GM04503 (cell line): ENCODE data around the gene ZSWIM7.
"Not testable (repeated sequence)": the region's sequence is repeated elsewhere in the genome, so short reads cannot be mapped to it uniquely, and the experiment has no call there.

ENCODE experiments used
- DNase-seq: peaks from one replicate; pipeline ENCODE4 v3.0.0-alpha.2; 2012; ENCODE audit warnings: low read depth

ZSWIM7 gene

GRCh38 chr17:15999974-16000827 lies 697 bp upstream of the ZSWIM7 start:
- no peak for DNase-seq

GRCh38 chr17:15998031-15998562 lies 1.4 kb downstream of the ZSWIM7 start:
- no peak for DNase-seq

- DNase-seq = no peak
Observed at GRCh38 chr17:15996322-15996721, 3.2 kb downstream of the ZSWIM7 start.

- DNase-seq = no peak
Observed at GRCh38 chr17:15981646-15982580, 17.6 kb downstream of the ZSWIM7 start.

GRCh38 chr17:15981208-15981607 lies 18.3 kb downstream of the ZSWIM7 start:
- no peak for DNase-seq

- not testable (repeated sequence) for DNase-seq
Observed at GRCh38 chr17:15979013-15979412, 20.5 kb downstream of the ZSWIM7 start.

- no peak for DNase-seq
Observed at GRCh38 chr17:15978606-15979005, 20.9 kb downstream of the ZSWIM7 start.

GRCh38 chr17:15977894-15978293 lies 21.6 kb downstream of the ZSWIM7 start:
- DNase-seq = no peak

- DNase-seq = no peak
Observed at GRCh38 chr17:15973834-15974233, 25.7 kb downstream of the ZSWIM7 start.

- no peak for DNase-seq
Observed at GRCh38 chr17:15973016-15973415, 26.5 kb downstream of the ZSWIM7 start.

- DNase-seq = no peak
Observed at GRCh38 chr17:15972497-15972951, 27.0 kb downstream of the ZSWIM7 start.

- no peak for DNase-seq
Observed at GRCh38 chr17:15971882-15972281, 27.6 kb downstream of the ZSWIM7 start.

GRCh38 chr17:15971098-15971678 lies 28.3 kb downstream of the ZSWIM7 start:
- DNase-seq = no peak

- no peak for DNase-seq
Observed at GRCh38 chr17:15970500-15970899, 29.0 kb downstream of the ZSWIM7 start.

GRCh38 chr17:15969463-15969862 lies 30.0 kb downstream of the ZSWIM7 start:
- no peak for DNase-seq

GRCh38 chr17:15967706-15968399 lies 31.7 kb downstream of the ZSWIM7 start:
- DNase-seq = no peak

- no peak for DNase-seq
Observed at GRCh38 chr17:15966879-15967248, 32.6 kb downstream of the ZSWIM7 start.

GRCh38 chr17:15966183-15966878 lies 33.2 kb downstream of the ZSWIM7 start:
- no peak for DNase-seq

GRCh38 chr17:15965528-15965927 lies 34.0 kb downstream of the ZSWIM7 start:
- DNase-seq = no peak

GRCh38 chr17:15963670-15964110 lies 35.8 kb downstream of the ZSWIM7 start:
- no peak for DNase-seq

GRCh38 chr17:15958484-15958854 lies 41.0 kb downstream of the ZSWIM7 start:
- DNase-seq = no peak
